NAMALWA (cell line): ENCODE data around the gene AGBL3.

ENCODE experiments used
- DNase-seq: peaks from one replicate; pipeline ENCODE4 v3.0.0-alpha.2; 2015; ENCODE audit warnings: low spot score

The AGBL3 gene

GRCh38 chr7:134986363-134987251, at the start of gene AGBL3:
AGBL3 (plus strand) TSS chr7:134986508; CDS start chr7:134987934, 1,426 bp downstream.
- peak; percentile 97 for DNase-seq

- DNase-seq = no peak
Observed at GRCh38 chr7:134936893-134937510, 49.3 kb upstream of the AGBL3 start.

- DNase-seq = no peak
Observed at GRCh38 chr7:134938141-134938540, 48.2 kb upstream of the AGBL3 start.

GRCh38 chr7:134939136-134939535, 47.2 kb upstream of the AGBL3 start:
- DNase-seq = no peak

- no peak for DNase-seq
Observed at GRCh38 chr7:134940729-134941128, 45.6 kb upstream of the AGBL3 start.

GRCh38 chr7:134941185-134941900, 45.0 kb upstream of the AGBL3 start:
- no peak for DNase-seq

- no peak for DNase-seq
Observed at GRCh38 chr7:134941952-134942351, 44.4 kb upstream of the AGBL3 start.

- no peak for DNase-seq
Observed at GRCh38 chr7:134942690-134943466, 43.4 kb upstream of the AGBL3 start.

GRCh38 chr7:134943785-134944400, 42.4 kb upstream of the AGBL3 start:
- DNase-seq = peak; percentile 71

- DNase-seq = no peak
Observed at GRCh38 chr7:134945691-134946090, 40.6 kb upstream of the AGBL3 start.

- DNase-seq = no peak
Observed at GRCh38 chr7:134946260-134946659, 40.0 kb upstream of the AGBL3 start.

- DNase-seq = no peak
Observed at GRCh38 chr7:134947329-134947728, 39.0 kb upstream of the AGBL3 start.

GRCh38 chr7:134947831-134948230, 38.5 kb upstream of the AGBL3 start:
- no peak for DNase-seq

- no peak for DNase-seq
Observed at GRCh38 chr7:134948246-134948645, 38.1 kb upstream of the AGBL3 start.

GRCh38 chr7:134948736-134949135, 37.6 kb upstream of the AGBL3 start:
- no peak for DNase-seq

- DNase-seq = no peak
Observed at GRCh38 chr7:134949171-134949570, 37.1 kb upstream of the AGBL3 start.

GRCh38 chr7:134954197-134955082, 31.9 kb upstream of the AGBL3 start:
- peak; percentile 72 for DNase-seq

- no peak for DNase-seq
Observed at GRCh38 chr7:134957005-134957404, 29.3 kb upstream of the AGBL3 start.

- no peak for DNase-seq
Observed at GRCh38 chr7:134959810-134960209, 26.5 kb upstream of the AGBL3 start.

GRCh38 chr7:134962270-134962780, 24.0 kb upstream of the AGBL3 start:
- peak; percentile 46 for DNase-seq
